Body of pancreas (tissue), 4 donors: ENCODE results near the gene SHISA5. TPM values are rescaled to one million over a fixed set of nuclear protein-coding genes. Genes with fewer than 3 reads are reported as not detected.
A peak's percentile ranks its signal among the peaks of the same experiment; 100 is the strongest.

Experiments used
- ATAC-seq: fragments of 150-250 bp; one replicate; pipeline ENCODE4 v1.9.1; 2016
- DNase-seq, 4 donors: peaks; one replicate each; pipeline ENCODE4 v3.0.0-alpha.2; 2019
- H3K27ac ChIP-seq, 4 donors: fragments of 200-600 bp; sonication (generic); 1 replicate in 3 of 4; 2 replicates in 1 of 4; pipeline versions ENCODE4 v1.5.1 to v1.6.1; 2016 to 2019; ENCODE audit warnings: mild to moderate bottlenecking in 1 of 4, mixed read lengths in 1 of 4, moderate library complexity in 1 of 4
- H3K27me3 ChIP-seq, 2 donors: fragments of 200-600 bp; sonication (generic); one replicate each; pipeline ENCODE4 v1.6.0; 2016; ENCODE audit warnings: mild to moderate bottlenecking in 1 of 2
- H3K36me3 ChIP-seq, 2 donors: fragments of 200-600 bp; sonication (generic); replicated peaks in 1 of 2; 2 replicates each; pipeline ENCODE4 v1.5.1; 2016; ENCODE audit warnings: low read depth in 2 of 2; ENCODE audit not compliant: insufficient read depth in 1 of 2
- H3K4me1 ChIP-seq: fragments of 200-600 bp; sonication (generic); one replicate; pipeline ENCODE4 v1.6.0; 2016
- H3K4me3 ChIP-seq, 2 donors: fragments of 200-600 bp; sonication (generic); 1 replicate in 1 of 2; 2 replicates in 1 of 2; pipeline ENCODE4 v1.5.1; 2016 to 2019
- H3K9me3 ChIP-seq, 3 donors: fragments of 200-600 bp; sonication (generic); 1 replicate in 2 of 3; 2 replicates in 1 of 3; pipeline ENCODE4 v1.5.1; 2016
- CTCF ChIP-seq, 7 experiments: fragments of 450-650 bp in 4 of 7; fragments of 200-600 bp in 3 of 7; sonication (generic) in 3 of 7; IDR thresholded peaks; one replicate each; pipeline ENCODE4 v1.5.1; 2016 to 2019; ENCODE audit warnings: antibody characterized with exemption in 7 of 7
- POLR2A ChIP-seq, 3 donors: fragments of 450-650 bp; IDR thresholded peaks; one replicate each; pipeline ENCODE4 v1.6.1; 2016; ENCODE audit warnings: antibody characterized with exemption in 3 of 3, mild to moderate bottlenecking in 2 of 3
- WGBS, 2 donors: methylation state at CpG; one replicate each; pipeline ENCODE4 v1.1.5; 2017; 5-methylcytosine and 5-hydroxymethylcytosine counted together
- intact Hi-C: fragments of 100-400 bp; cut with DNase I; formaldehyde crosslinking; loops from one replicate; pipeline ENCODE4 v1.15.1; 2023
- total RNA-seq, 2 donors: library from RNA; depleted of rRNA; stranded (reverse); fragments of >200 nt; gene quantifications; one replicate each; pipeline ENCODE4 v1.1.0, GENCODE V29; 2016

The SHISA5 gene
- total RNA-seq, 2 donors from 2014 or later, result 46.5 to 48.5 TPM

- peaks cover 59% of the 10 kb centered on the region for H3K4me1 ChIP-seq
- intact Hi-C loops, result no loop called here
- WGBS, 2 donors, result 80 to 93% methylated on average over 6 to 25 of the region's 25 CpGs
Observed at GRCh38 chr3:48423241-48423882, 80.6 kb downstream of the SHISA5 start.

GRCh38 chr3:48422681-48423080, 81.3 kb downstream of the SHISA5 start:
- TF ChIP-seq POLR2A (IDR thresholded peaks at IDR 0.05) (no peak), CTCF (IDR thresholded peaks at IDR 0.05) (no peak)
- peaks cover 53% of the 10 kb centered on the region for H3K4me1 ChIP-seq

More at GRCh38 chr3:48423241-48423882, 80.6 kb downstream of the SHISA5 start:
- Histone ChIP-seq H3K9me3 (no peaks in the 10 kb centered on the region), H3K4me3 (no peak overlapping the region), H3K27ac (no peak overlapping the region), H3K36me3 (peaks cover 0 to 4% of the 10 kb centered on the region in 2 donors), H3K27me3 (no peaks in the 10 kb centered on the region)
- DNase-seq (no peak), ATAC-seq (no peak)
- TF ChIP-seq POLR2A (IDR thresholded peaks at IDR 0.05) (no peak), CTCF (IDR thresholded peaks at IDR 0.05) (no peak)

GRCh38 chr3:48422272-48422671, 81.7 kb downstream of the SHISA5 start:
- WGBS, 2 donors, result 70% methylated on average over 3 of the region's 3 CpGs; no CpG with 5 or more reads in 1 of the 2 donors
- H3K4me1 ChIP-seq, result peaks cover 48% of the 10 kb centered on the region
- intact Hi-C loops, result no loop called here
- no peaks in the 10 kb centered on the region for H3K27me3 ChIP-seq
- ATAC-seq (no peak), DNase-seq (no peak)
- TF ChIP-seq POLR2A (IDR thresholded peaks at IDR 0.05) (no peak), CTCF (IDR thresholded peaks at IDR 0.05) (no peak)
- H3K36me3 ChIP-seq, result peaks cover 4 to 5% of the 10 kb centered on the region in 2 donors
- no peak overlapping the region for H3K4me3 ChIP-seq
- no peaks in the 10 kb centered on the region for H3K9me3 ChIP-seq
- peak overlapping the region in 1 of 4 donors; percentile 11 for H3K27ac ChIP-seq

More at GRCh38 chr3:48422681-48423080, 81.3 kb downstream of the SHISA5 start:
- no peaks in the 10 kb centered on the region for H3K9me3 ChIP-seq
- WGBS, 2 donors, result 83 to 92% methylated on average over 4 to 8 of the region's 8 CpGs
- DNase-seq (no peak), ATAC-seq (no peak)
- intact Hi-C loops, result no loop called here
- H3K27me3 ChIP-seq, result no peaks in the 10 kb centered on the region
- no peak overlapping the region for H3K4me3 ChIP-seq
- H3K27ac ChIP-seq, result peak overlapping the region in 1 of 4 donors; percentile 8
- peaks cover 2 to 4% of the 10 kb centered on the region in 2 donors for H3K36me3 ChIP-seq

GRCh38 chr3:48420561-48420960, 83.4 kb downstream of the SHISA5 start:
- Histone ChIP-seq H3K27me3 (no peaks in the 10 kb centered on the region), H3K9me3 (no peaks in the 10 kb centered on the region), H3K27ac (no peak overlapping the region), H3K36me3 (peaks cover 4 to 13% of the 10 kb centered on the region in 2 donors), H3K4me3 (no peak overlapping the region), H3K4me1 (peaks cover 31% of the 10 kb centered on the region)
- intact Hi-C loops, result no loop called here
- no peak for TF ChIP-seq POLR2A (IDR thresholded peaks at IDR 0.05)
- no peak for TF ChIP-seq CTCF (IDR thresholded peaks at IDR 0.05)
- ATAC-seq (no peak), DNase-seq (no peak)
- WGBS, 2 donors, result 91 to 92% methylated on average over 13 to 14 of the region's 14 CpGs

- H3K9me3 ChIP-seq, result no peaks in the 10 kb centered on the region
- no peak overlapping the region for H3K27ac ChIP-seq
- ATAC-seq (no peak), DNase-seq (no peak)
- peaks cover 22% of the 10 kb centered on the region for H3K4me1 ChIP-seq
- intact Hi-C loops, result no loop called here
- H3K4me3 ChIP-seq, result no peak overlapping the region
- TF ChIP-seq CTCF (IDR thresholded peaks at IDR 0.05) (no peak), POLR2A (IDR thresholded peaks at IDR 0.05) (no peak)
- H3K36me3 ChIP-seq, result peaks cover 4 to 19% of the 10 kb centered on the region in 2 donors
- no peaks in the 10 kb centered on the region for H3K27me3 ChIP-seq
- WGBS, 2 donors, result 88 to 90% methylated on average over 7 to 16 of the region's 17 CpGs
Observed at GRCh38 chr3:48419597-48419996, 84.4 kb downstream of the SHISA5 start.
